ENCODE data around the gene SMC1A. TPM values are rescaled to one million over a fixed set of nuclear protein-coding genes. Genes with fewer than 3 reads are reported as not detected.
"Not testable (repeated sequence)": the region's sequence is repeated elsewhere in the genome, so short reads cannot be mapped to it uniquely, and the experiment has no call there.

The SMC1A gene
- 44.3 TPM for polyA plus RNA-seq
- long read RNA-seq, donor 1, result 0 reads
- long read RNA-seq, donor 2, result 0 reads
- long read RNA-seq, donor 3, result 0 reads
- long read RNA-seq, donor 4, result 0 reads
- long read RNA-seq, donor 5, result 0 reads
- long read RNA-seq, donor 6, result 0 reads
- long read RNA-seq, donor 7, partial matches to known transcripts, result 5 of 5 reads
- long read RNA-seq, donor 7, other reads (novel, unspliced or antisense), result 0 of 5 reads
- long read RNA-seq, donor 8, result 0 reads
- long read RNA-seq, donor 9, result 0 reads
- long read RNA-seq, donor 10, result 0 reads
- long read RNA-seq, donor 11, partial matches to known transcripts, result 6 of 6 reads
- long read RNA-seq, donor 11, other reads (novel, unspliced or antisense), result 0 of 6 reads

DNA sequence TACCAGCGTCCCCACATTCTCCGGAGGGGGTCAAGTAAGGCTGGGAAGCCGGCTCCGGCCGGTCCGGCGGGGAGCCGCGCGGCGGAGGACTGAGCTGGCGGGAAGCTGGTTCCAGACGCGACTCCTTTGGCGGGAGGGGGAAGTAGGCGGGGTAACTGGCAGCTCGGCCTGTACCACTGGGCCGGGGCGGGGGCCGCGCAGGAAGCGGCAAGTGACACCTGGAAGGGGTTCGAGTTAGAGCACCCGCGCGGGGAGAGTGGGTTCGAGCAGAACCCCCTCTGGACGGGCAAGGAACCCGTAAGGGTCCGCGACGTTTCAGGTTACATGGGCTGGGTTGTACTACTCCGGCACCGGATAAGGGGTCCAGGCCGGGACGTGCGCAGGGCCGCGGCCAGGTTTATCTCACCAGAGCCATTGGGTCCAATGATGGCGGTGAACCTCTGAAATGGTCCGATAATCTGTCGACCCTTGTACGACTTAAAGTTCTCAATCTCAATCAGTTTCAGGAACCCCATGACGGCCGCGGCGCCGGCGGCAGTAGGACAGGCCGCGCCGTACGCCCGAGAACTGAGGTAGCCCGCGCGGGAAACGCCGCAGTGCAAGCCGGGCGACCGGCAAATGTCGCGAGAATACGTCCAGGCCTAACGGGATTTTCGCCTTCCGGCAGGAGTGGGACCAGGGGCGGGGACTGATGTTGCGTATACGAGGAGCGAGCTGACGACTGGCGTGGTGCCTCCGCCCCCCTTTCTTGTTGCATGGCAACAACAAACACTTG lies at the start of gene SMC1A:
Gene SMC1A, minus strand, starts transcription at position 569 of the 775 bp plus-strand sequence. Its CDS starts 54 bp downstream, at position 515.
- Histone ChIP-seq H3K9me3 (ENCODE audit: control insufficient read depth, low read depth, low read length) (no peaks in the 10 kb centered on the region), H3K27me3 (ENCODE audit: control insufficient read depth, insufficient read depth, low read length) (no peaks in the 10 kb centered on the region), H3K4me3 (ENCODE audit: low read length) (peak within 1 kb of the TSS; percentile 83), H3K4me1 (ENCODE audit: control insufficient read depth, insufficient read depth, low read length) (peaks cover 8% of the 10 kb centered on the region), H3K27ac (ENCODE audit: low read length) (peak within 1 kb of the TSS; percentile 87), H3K36me3 (ENCODE audit: control insufficient read depth, insufficient read depth, low read length) (no peaks in the 10 kb centered on the region)
- WGBS (ENCODE audit: insufficient coverage, low lambda C conversion rate), result no CpG with 5 or more reads among the region's 75 CpGs
- DNase-seq, result peak; percentile 97 to 99

DNA sequence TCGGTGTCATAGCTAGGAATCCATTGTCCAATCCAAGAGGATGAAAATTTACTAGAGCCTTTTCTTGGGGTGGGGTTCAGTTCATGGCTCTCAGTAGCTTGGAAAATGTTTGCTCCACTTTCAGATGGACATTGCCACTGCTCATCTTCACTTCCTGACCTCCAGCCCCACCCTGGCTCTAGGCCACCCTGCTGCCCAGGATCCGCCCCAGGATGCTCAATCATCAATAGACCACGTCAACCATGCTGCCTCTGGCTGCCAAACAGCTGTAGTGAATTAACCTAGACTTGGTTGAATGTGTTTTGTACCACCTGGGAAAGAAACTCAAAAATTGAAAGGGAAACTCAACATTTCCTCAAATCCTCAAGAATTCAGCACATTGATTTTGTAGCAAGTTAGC lies 48.9 kb upstream of the SMC1A start:
- Histone ChIP-seq H3K27me3 (ENCODE audit: control insufficient read depth, insufficient read depth, low read length) (no peaks in the 10 kb centered on the region), H3K27ac (ENCODE audit: low read length) (no peak overlapping the region), H3K4me1 (ENCODE audit: control insufficient read depth, insufficient read depth, low read length) (no peaks in the 10 kb centered on the region), H3K36me3 (ENCODE audit: control insufficient read depth, insufficient read depth, low read length) (no peaks in the 10 kb centered on the region), H3K4me3 (ENCODE audit: low read length) (no peak overlapping the region), H3K9me3 (ENCODE audit: control insufficient read depth, low read depth, low read length) (no peaks in the 10 kb centered on the region)
- no peak for DNase-seq
- 100% methylated on average over 1 of the region's 3 CpGs for WGBS (ENCODE audit: insufficient coverage, low lambda C conversion rate)

DNA sequence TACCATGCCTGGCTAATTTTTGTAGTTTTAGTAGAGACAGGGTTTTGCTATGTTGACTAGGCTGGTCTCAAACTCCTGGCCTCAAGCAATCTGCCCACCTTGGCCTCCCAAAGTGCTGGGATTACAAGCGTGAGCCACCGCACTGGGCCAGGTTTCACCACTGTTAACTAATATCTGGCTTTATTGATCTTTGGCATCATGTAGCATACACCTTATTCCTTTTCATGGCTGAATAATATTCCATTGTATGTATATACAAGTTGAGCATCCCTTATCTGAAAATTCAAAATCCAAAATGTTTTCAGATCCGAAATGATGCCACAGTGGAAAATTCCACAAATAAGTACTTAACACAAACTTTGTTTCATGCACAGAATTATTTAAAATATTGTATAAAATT lies 46.2 kb upstream of the SMC1A start:
- WGBS (ENCODE audit: insufficient coverage, low lambda C conversion rate), result no CpG with 5 or more reads among the region's 3 CpGs
- H3K4me3 ChIP-seq (ENCODE audit: low read length); DNase-seq; H3K36me3 ChIP-seq (ENCODE audit: control insufficient read depth, insufficient read depth, low read length); H3K9me3 ChIP-seq (ENCODE audit: control insufficient read depth, low read depth, low read length); H3K27me3 ChIP-seq (ENCODE audit: control insufficient read depth, insufficient read depth, low read length); H3K4me1 ChIP-seq (ENCODE audit: control insufficient read depth, insufficient read depth, low read length); H3K27ac ChIP-seq (ENCODE audit: low read length): not testable (repeated sequence)

DNA sequence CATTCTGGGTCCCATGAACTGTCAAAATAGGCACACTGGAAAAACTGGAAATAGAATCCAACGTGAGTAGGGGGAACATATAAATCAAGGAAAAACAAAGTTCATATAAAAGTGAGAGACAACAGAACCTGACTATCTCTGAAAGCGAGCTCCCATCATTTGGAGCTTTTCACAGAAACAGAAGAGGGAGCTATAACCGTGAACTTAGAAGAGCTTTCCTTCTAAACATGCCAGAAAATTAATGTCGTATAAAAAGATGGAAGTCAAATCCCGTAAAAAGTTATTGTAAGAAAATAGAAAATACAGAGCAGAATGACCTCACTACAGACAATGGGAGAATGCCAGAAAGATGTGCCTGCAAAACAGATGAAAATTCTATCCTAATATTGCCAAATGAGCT lies 35.6 kb upstream of the SMC1A start:
- no peak overlapping the region for H3K27ac ChIP-seq (ENCODE audit: low read length)
- H3K4me3 ChIP-seq (ENCODE audit: low read length), result no peak overlapping the region
- H3K4me1 ChIP-seq (ENCODE audit: control insufficient read depth, insufficient read depth, low read length), result no peaks in the 10 kb centered on the region
- no peaks in the 10 kb centered on the region for H3K36me3 ChIP-seq (ENCODE audit: control insufficient read depth, insufficient read depth, low read length)
- no peak for DNase-seq
- WGBS (ENCODE audit: insufficient coverage, low lambda C conversion rate), result no CpG with 5 or more reads among the region's 5 CpGs
- H3K27me3 ChIP-seq (ENCODE audit: control insufficient read depth, insufficient read depth, low read length), result no peaks in the 10 kb centered on the region
- H3K9me3 ChIP-seq (ENCODE audit: control insufficient read depth, low read depth, low read length), result no peaks in the 10 kb centered on the region

DNA sequence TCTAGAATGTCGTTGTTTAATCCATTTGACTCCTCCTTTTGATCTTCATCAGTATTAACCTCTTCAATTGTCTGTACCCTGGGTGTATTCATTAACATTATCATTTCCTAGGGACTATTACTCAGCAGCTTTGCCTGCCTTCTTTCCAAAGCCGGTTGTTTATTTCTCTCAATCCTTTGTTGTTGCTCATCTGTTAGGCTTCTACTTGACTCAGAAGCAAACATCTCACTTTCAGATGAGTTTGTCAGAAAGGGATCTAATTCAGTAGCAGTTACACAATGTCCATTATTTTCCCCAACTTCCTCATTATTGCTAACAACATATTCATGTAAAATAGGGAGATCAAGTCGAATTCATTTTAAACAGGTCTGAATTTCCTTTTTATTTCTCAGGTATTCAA lies 33.8 kb upstream of the SMC1A start:
- Histone ChIP-seq H3K4me3 (ENCODE audit: low read length) (no peak overlapping the region), H3K27me3 (ENCODE audit: control insufficient read depth, insufficient read depth, low read length) (no peaks in the 10 kb centered on the region), H3K36me3 (ENCODE audit: control insufficient read depth, insufficient read depth, low read length) (no peaks in the 10 kb centered on the region), H3K27ac (ENCODE audit: low read length) (no peak overlapping the region), H3K4me1 (ENCODE audit: control insufficient read depth, insufficient read depth, low read length) (no peaks in the 10 kb centered on the region), H3K9me3 (ENCODE audit: control insufficient read depth, low read depth, low read length) (no peaks in the 10 kb centered on the region)
- 100% methylated on average over 2 of the region's 3 CpGs for WGBS (ENCODE audit: insufficient coverage, low lambda C conversion rate)
- no peak for DNase-seq

DNA sequence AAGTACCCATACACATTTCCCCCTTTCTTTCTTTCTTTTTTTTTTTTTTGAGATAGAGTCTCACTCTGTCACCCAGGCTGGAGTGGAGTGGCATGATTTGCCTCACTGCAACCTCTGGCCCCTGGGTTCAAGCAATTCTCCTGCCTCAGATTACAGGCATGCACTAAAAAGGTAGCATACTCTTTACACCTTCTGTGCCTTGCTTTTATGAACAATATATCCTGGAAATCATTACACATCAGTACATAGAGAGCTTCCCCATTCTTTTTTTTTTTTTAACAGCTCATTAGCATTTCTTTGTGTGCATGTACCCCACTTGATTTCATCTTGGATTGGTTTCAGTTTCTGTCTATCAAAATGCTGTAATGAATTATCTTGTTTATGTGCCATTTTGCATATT lies 30.4 kb upstream of the SMC1A start:
- peak in 1 of 2 donors; percentile 9 for DNase-seq
- Histone ChIP-seq H3K4me3 (ENCODE audit: low read length) (no peak overlapping the region), H3K36me3 (ENCODE audit: control insufficient read depth, insufficient read depth, low read length) (no peaks in the 10 kb centered on the region), H3K9me3 (ENCODE audit: control insufficient read depth, low read depth, low read length) (no peaks in the 10 kb centered on the region), H3K4me1 (ENCODE audit: control insufficient read depth, insufficient read depth, low read length) (no peaks in the 10 kb centered on the region), H3K27ac (ENCODE audit: low read length) (no peak overlapping the region), H3K27me3 (ENCODE audit: control insufficient read depth, insufficient read depth, low read length) (no peaks in the 10 kb centered on the region)

DNA sequence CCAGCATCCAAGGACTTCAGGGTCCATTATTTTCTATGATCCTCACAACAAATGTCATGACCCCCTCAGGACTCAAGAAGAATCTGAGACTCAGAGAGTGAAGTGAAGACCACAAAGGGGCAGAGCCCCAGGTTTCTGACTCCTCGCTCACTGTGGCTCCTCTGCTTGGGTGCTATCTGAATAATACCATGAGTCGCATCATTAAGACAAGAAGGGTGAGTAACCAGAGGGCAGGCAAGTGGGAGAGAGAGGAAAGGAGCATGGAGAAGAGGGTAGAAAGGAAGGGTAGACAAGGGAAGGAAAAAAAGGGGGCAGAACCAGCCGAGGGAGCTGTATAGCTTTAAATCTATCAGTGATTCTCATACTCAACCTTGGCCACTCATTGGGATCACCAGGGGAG lies 27.2 kb upstream of the SMC1A start:
- H3K9me3 ChIP-seq (ENCODE audit: control insufficient read depth, low read depth, low read length), result no peaks in the 10 kb centered on the region
- no CpG with 5 or more reads among the region's 3 CpGs for WGBS (ENCODE audit: insufficient coverage, low lambda C conversion rate)
- H3K27ac ChIP-seq (ENCODE audit: low read length), result no peak overlapping the region

DNA sequence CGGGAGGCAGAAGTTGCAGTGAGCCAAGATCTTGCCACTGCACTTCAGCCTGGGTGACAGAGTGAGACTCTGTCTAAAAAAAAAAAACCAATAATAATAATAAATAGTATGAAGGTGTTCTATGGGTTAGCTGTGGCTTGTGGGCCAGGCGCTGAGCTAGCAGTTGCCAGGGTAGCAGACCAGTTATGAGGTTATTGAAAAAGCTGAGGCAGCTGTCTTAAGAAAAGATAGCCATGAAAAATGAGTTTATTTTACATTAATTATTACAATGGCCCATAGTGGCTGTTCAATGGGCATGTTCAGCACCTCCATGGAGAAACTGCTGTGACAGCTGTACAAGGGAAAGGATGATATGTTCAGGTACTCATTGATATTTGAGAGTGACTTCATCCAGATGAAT lies 25.0 kb upstream of the SMC1A start:
- Histone ChIP-seq H3K27ac (ENCODE audit: low read length) (no peak overlapping the region), H3K4me3 (ENCODE audit: low read length) (no peak overlapping the region), H3K36me3 (ENCODE audit: control insufficient read depth, insufficient read depth, low read length) (no peaks in the 10 kb centered on the region), H3K4me1 (ENCODE audit: control insufficient read depth, insufficient read depth, low read length) (no peaks in the 10 kb centered on the region), H3K9me3 (ENCODE audit: control insufficient read depth, low read depth, low read length) (no peaks in the 10 kb centered on the region), H3K27me3 (ENCODE audit: control insufficient read depth, insufficient read depth, low read length) (no peaks in the 10 kb centered on the region)
- no CpG with 5 or more reads among the region's 2 CpGs for WGBS (ENCODE audit: insufficient coverage, low lambda C conversion rate)
- no peak for DNase-seq

More for the DNA sequence above, 27.2 kb upstream of the SMC1A start:
- H3K4me1 ChIP-seq (ENCODE audit: control insufficient read depth, insufficient read depth, low read length), result no peaks in the 10 kb centered on the region
- no peak for DNase-seq
- no peaks in the 10 kb centered on the region for H3K36me3 ChIP-seq (ENCODE audit: control insufficient read depth, insufficient read depth, low read length)
- no peak overlapping the region for H3K4me3 ChIP-seq (ENCODE audit: low read length)
- no peaks in the 10 kb centered on the region for H3K27me3 ChIP-seq (ENCODE audit: control insufficient read depth, insufficient read depth, low read length)

DNA sequence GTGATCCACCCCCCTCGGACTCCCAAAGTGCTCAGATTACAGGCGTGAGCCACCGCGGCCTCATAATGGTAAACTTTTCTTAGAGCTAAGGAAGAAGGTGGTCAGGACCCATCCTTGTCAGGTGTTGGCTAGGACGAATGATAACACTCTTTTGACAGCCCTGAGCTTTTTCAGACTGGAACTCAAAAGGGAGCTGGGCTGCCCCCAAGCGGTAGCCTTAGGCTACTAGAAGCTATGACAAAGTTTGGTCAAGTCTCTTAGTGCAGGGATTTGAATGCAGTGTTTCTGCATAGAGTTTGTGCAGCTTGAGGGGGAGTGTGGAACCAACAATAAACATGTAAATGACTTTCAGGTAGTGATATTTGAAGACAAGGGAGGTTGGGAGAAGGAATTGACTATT lies 23.5 kb upstream of the SMC1A start:
- Histone ChIP-seq H3K9me3 (ENCODE audit: control insufficient read depth, low read depth, low read length) (no peaks in the 10 kb centered on the region), H3K4me3 (ENCODE audit: low read length) (no peak overlapping the region), H3K4me1 (ENCODE audit: control insufficient read depth, insufficient read depth, low read length) (peaks cover 6% of the 10 kb centered on the region), H3K36me3 (ENCODE audit: control insufficient read depth, insufficient read depth, low read length) (no peaks in the 10 kb centered on the region), H3K27ac (ENCODE audit: low read length) (no peak overlapping the region), H3K27me3 (ENCODE audit: control insufficient read depth, insufficient read depth, low read length) (no peaks in the 10 kb centered on the region)
- no CpG with 5 or more reads among the region's 6 CpGs for WGBS (ENCODE audit: insufficient coverage, low lambda C conversion rate)
- no peak for DNase-seq

DNA sequence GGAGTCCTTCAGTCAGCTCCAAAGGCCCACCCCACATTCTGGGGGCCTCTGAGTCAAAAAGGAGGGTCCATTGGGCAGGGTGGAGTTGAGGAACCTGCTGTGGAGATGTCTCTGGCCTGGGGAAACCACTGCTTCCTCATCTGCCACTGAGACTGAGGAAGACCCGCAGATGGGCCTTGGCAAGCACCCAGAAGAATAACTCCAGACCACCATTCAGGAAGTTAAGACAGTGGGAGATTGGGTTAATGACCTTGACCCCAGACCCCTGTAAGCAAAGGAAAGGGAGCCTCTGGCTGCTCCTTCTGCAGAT lies 19.8 kb upstream of the SMC1A start:
- Histone ChIP-seq H3K4me1 (ENCODE audit: control insufficient read depth, insufficient read depth, low read length) (peaks cover 10% of the 10 kb centered on the region), H3K9me3 (ENCODE audit: control insufficient read depth, low read depth, low read length) (no peaks in the 10 kb centered on the region), H3K27me3 (ENCODE audit: control insufficient read depth, insufficient read depth, low read length) (peaks cover 3% of the 10 kb centered on the region), H3K27ac (ENCODE audit: low read length) (no peak overlapping the region), H3K36me3 (ENCODE audit: control insufficient read depth, insufficient read depth, low read length) (no peaks in the 10 kb centered on the region), H3K4me3 (ENCODE audit: low read length) (peak overlapping the region; percentile 32)
- DNase-seq, result no peak
- WGBS (ENCODE audit: insufficient coverage, low lambda C conversion rate), result no CpG with 5 or more reads among the region's 1 CpG

All from large intestine (tissue), 12 donors.